ENCODE results near the gene ERBIN.

The ERBIN gene

GRCh38 chr5:65981548-65981947 lies 55.2 kb downstream of the ERBIN start:
- H3K4me3 ChIP-seq (ENCODE audit: low read depth, low read length) = no peak overlapping the region
- TF ChIP-seq, protein P1, sequence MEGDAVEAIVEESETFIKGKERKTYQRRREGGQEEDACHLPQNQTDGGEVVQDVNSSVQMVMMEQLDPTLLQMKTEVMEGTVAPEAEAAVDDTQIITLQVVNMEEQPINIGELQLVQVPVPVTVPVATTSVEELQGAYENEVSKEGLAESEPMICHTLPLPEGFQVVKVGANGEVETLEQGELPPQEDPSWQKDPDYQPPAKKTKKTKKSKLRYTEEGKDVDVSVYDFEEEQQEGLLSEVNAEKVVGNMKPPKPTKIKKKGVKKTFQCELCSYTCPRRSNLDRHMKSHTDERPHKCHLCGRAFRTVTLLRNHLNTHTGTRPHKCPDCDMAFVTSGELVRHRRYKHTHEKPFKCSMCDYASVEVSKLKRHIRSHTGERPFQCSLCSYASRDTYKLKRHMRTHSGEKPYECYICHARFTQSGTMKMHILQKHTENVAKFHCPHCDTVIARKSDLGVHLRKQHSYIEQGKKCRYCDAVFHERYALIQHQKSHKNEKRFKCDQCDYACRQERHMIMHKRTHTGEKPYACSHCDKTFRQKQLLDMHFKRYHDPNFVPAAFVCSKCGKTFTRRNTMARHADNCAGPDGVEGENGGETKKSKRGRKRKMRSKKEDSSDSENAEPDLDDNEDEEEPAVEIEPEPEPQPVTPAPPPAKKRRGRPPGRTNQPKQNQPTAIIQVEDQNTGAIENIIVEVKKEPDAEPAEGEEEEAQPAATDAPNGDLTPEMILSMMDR (IDR thresholded peaks at IDR 0.05; ENCODE audit: low read depth, low read length, missing control alignments) = no peak
- DNase-seq (ENCODE audit: low read depth) = no peak

- no peak for DNase-seq (ENCODE audit: low read depth)
- TF ChIP-seq, protein P1 (IDR thresholded peaks at IDR 0.05; ENCODE audit: low read depth, low read length, missing control alignments) = no peak
- H3K4me3 ChIP-seq (ENCODE audit: low read depth, low read length) = no peak overlapping the region
These were observed 55.7 kb downstream of the ERBIN start for GRCh38 chr5:65981969-65982619.

DNA sequence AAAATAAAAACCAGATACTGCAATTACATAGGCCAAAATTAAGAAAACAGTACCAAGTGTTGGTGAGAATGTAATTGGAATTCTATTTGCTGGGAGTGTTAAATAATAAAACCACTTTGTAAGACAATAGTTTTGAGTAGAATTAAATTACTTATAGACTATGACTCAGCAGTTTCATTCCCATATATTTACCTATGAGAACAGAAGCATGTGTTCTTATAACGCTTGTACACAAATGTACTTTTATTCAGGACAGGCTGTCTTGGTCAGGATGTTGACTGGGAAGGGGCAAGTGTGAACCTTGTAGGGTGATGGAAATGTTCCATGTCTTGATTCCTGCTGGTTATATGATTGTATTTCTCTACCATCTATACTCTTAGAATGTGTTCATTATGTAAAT lies 56.3 kb downstream of the ERBIN start:
- H3K4me3 ChIP-seq (ENCODE audit: low read depth, low read length) = no peak overlapping the region
- TF ChIP-seq, protein P1 (IDR thresholded peaks at IDR 0.05; ENCODE audit: low read depth, low read length, missing control alignments) = no peak
- no peak for DNase-seq (ENCODE audit: low read depth)

- H3K4me3 ChIP-seq (ENCODE audit: low read depth, low read length) = no peak overlapping the region
- TF ChIP-seq, protein P1 (IDR thresholded peaks at IDR 0.05; ENCODE audit: low read depth, low read length, missing control alignments) = no peak
- DNase-seq (ENCODE audit: low read depth) = no peak
These were observed 57.9 kb downstream of the ERBIN start for GRCh38 chr5:65984098-65984885.

GRCh38 chr5:65986050-65986451 lies 59.7 kb downstream of the ERBIN start:
- TF ChIP-seq, protein P1 (IDR thresholded peaks at IDR 0.05; ENCODE audit: low read depth, low read length, missing control alignments) = no peak
- DNase-seq (ENCODE audit: low read depth) = no peak
- no peak overlapping the region for H3K4me3 ChIP-seq (ENCODE audit: low read depth, low read length)

DNA sequence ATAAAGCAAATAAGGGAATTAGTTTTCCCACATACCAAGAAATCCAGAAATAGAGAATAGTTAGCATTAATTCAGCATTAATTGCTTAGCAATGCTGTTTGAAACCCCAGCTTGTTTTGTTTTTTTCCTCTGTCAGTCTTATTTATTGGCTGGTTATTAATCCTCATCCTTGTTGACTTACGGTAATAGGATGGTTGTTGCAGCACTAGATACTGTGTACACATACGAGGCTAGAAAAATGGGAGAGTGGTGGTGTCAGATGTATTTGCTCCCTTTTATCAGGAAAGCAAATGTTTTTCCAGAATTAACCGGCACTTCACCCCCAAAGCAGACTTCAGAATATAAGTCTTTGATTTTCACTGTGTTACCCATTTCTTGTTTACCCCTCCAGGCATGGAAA lies 60.4 kb downstream of the ERBIN start:
- no peak overlapping the region for H3K4me3 ChIP-seq (ENCODE audit: low read depth, low read length)
- TF ChIP-seq, protein P1 (IDR thresholded peaks at IDR 0.05; ENCODE audit: low read depth, low read length, missing control alignments) = no peak
- DNase-seq (ENCODE audit: low read depth) = no peak
